GM12892 (cell line): ENCODE results near the gene GEMIN4.
"Not testable (repeated sequence)": the region's sequence is repeated elsewhere in the genome, so short reads cannot be mapped to it uniquely, and the experiment has no call there.

Experiments used
- DNase-seq: peaks from one replicate; pipeline ENCODE4 v3.0.0; 2011; ENCODE audit not compliant: insufficient read length
- FAIRE-seq: peaks from 2 replicates; lab custom pipeline; 2011; peaks lifted over from hg19 to GRCh38; lab: Jason Lieb, UNC
- POLR2A ChIP-seq: IDR thresholded peaks from 2 replicates; pipeline ENCODE4 v1.6.1; 2011; ENCODE audit warnings: low read depth, low read length, control low read depth
- POLR2AphosphoS5 ChIP-seq: IDR thresholded peaks from 2 replicates; pipeline ENCODE4 v1.6.1; 2011; ENCODE audit warnings: low read depth, low read length, control low read depth
- TAF1 ChIP-seq: IDR thresholded peaks from 2 replicates; pipeline ENCODE4 v1.6.1; 2011; ENCODE audit warnings: low read depth, mild to moderate bottlenecking, control low read depth, low read length, borderline replicate concordance

Gene GEMIN4

DNA sequence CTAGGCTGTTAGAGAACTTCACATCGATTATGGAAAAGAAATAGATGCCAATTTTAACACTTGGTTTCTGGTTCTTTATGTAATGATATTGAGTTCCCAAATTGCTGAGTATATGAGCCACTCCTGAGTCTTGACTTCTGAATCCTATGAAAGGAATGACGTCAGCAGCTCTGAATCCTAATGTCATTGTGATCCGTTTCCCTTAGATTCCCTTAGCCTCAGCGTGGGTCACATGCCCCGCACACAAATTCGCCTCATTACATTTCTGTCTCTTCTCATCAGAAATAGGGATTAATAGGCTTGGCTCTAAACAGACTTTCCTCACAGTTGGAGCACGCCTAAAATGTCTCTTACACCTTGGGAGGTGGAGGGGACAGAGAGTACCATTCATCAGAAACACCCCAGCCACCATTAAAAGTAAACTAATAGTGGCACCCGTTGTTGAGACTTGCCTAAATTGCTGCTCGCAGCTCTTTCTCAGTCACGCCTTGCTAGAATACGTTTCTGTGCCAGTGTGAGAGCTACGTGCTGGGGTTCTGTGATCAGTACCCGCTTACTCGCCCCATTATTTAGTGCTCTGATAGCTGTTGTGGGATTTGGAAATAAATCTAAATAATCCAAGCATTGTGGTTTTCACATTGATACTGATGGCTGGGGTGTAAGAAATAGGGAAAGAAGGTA, 37.2 kb upstream of the GEMIN4 start:
- no peak for FAIRE-seq
- TF ChIP-seq POLR2A = no peak
- TF ChIP-seq TAF1 = no peak
- TF ChIP-seq POLR2AphosphoS5 = no peak

DNA sequence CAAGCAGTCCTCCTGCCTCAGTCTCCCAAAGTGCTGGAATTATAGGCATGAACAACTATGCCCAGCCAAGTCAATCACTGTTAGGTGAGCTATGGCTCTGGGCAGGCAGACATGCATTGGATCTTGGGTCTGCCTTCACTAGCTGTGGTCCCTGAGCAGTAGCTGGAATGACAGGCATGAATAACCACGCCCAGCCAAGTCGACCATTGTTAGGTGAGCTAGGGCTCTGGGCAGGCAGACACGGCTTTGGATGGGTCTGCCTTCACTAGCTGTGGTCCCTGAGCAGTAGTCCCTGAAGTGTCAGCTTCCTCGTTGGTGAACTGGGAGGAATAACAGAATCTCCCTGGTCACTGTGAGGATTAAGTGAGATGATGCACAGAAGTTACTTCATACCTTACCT, 36.5 kb upstream of the GEMIN4 start:
- DNase-seq = no peak
- no peak for FAIRE-seq
- TF ChIP-seq TAF1 = no peak

More for the DNA sequence above, 37.2 kb upstream of the GEMIN4 start:
- no peak for DNase-seq

DNA sequence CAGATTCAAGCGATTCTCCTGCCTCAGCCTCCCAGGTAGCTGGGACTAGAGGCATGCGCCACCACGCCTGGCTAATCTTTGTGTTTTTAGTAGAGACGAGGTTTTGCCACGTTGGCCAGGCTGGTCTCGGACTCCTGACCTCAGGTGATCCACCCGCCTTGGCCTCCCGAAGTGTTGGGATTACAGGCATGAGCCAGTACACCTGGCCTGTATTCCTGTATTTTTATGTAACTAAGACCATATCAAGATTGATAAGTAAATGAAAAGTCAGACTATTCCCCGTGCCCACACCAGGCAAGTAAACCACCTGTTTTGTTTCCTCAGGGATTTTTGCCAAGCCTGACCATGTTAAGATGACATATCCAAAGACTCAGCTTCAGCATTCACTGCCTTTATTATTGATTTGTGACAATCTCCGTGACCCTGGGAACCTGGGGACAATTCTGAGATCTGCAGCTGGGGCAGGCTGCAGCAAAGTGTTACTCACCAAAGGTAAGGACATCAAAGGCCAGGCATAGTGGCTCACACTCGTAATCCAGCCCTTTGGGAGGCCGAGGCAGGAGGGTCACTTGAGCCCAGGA, 35.7 kb upstream of the GEMIN4 start:
- DNase-seq = no peak
- FAIRE-seq = no peak
- TF ChIP-seq POLR2A (no peak), POLR2AphosphoS5 (no peak), TAF1 (no peak)

GRCh38 chr17:785901-786300, 33.8 kb upstream of the GEMIN4 start:
- not testable (repeated sequence) for FAIRE-seq, DNase-seq

DNA sequence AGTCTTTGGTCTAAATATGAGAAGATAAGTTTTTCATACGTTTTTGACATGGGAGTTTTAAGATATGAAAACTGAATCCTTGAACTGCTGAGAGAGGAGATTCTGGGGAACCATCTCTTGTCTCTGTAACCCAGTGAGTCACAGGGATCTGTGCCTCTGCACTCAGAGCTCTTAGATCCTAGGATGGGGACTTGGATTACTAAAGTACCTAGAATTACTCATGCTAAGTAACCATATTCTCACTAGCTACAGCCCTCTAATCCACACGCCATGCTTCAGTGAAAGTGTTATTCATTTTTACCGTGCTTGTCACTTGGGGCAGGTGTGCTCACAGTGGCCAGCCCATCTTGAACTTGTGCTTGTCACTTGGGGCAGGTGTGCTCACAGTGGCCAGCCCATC, 32.1 kb upstream of the GEMIN4 start:
- TF ChIP-seq POLR2AphosphoS5 (no peak), TAF1 (no peak), POLR2A (no peak)
- DNase-seq (no peak), FAIRE-seq (no peak)

DNA sequence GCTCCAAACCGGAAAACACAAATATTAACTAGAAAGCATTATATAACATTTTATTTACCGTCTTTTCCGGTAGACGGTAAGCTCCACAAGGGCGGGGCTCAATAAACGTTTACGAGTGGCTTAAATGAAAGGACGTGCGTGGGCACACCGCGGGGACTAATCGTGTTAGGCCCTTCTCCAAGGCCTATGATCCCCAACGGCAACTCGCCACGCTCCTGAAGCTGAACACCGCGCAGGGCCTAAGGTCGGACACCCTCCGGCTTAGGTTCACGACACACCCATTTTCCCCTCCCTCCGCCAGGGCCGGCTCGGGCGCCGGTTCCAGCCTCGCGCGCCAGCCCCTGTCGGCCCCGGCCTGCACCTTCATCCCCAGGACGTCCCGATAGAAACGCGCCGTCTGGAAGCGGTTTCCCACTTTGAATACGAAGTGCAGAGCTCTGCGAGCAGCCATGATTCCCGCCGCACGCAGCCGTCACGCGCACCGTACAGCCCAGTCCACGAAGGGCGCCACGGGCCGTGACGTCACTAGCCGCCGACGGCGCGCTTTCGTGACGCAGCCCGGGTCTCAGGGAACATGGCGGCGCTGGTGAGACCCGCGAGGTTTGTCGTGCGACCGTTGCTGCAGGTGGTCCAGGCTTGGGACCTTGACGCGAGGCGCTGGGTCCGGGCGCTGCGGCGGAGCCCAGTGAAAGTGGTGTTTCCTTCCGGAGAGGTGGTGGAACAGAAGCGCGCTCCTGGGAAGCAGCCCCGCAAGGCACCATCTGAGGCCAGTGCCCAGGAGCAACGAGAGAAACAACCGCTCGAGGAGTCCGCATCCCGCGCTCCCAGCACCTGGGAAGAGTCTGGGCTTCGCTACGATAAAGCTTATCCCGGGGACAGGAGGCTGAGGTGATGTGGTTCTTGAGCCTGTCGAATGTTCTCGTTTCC, 30.0 kb upstream of the GEMIN4 start, which contains the start of the genes GLOD4 and MRM3:
TSS of gene GLOD4 (minus strand) at position 476 of the 927 bp plus-strand sequence. CDS start at position 451, 25 bp downstream.
TSS of gene MRM3 (plus strand) at position 549 of the 927 bp plus-strand sequence. CDS start at position 575, 26 bp downstream.
- peak; percentile 96 for DNase-seq
- peak; percentile 98 for FAIRE-seq
- TF ChIP-seq POLR2A (peak; percentile 94), TAF1 (peak; percentile 86), POLR2AphosphoS5 (peak; percentile 91)

DNA sequence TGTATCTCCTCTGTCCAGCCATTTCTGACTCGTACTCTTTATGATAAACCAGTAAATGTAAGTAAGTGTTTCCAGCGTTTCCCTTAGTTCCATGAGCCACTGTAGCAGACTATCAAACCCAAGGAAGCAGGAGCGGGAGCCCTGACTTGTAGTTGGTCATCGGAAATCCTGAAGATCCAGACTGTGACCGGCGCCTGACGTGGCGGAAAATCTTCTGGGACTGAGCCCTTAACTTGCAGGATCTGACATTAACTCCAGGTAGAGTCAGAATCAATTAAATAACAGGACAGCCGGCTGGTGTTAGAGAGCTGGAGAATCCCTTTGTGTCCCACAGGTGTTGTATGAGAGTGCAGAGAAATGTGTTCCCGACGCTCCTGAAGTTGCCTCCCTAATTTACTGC, 26.0 kb upstream of the GEMIN4 start:
- no peak for FAIRE-seq
- DNase-seq = no peak
- no peak for TF ChIP-seq TAF1
- no peak for TF ChIP-seq POLR2AphosphoS5
- no peak for TF ChIP-seq POLR2A

DNA sequence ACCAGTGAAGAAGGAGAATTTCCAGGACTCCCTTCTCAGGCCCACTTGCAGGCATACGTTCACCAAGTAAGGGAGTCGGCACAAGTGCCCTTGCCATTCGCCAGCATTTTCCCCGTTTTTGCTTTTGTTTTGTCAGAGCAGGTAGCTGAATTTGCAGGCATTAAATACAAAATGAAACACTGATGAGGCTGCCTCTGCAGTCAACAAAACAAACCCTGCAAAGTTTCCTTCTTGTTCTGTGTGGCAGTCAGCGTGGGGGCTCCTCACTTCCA, 22.2 kb upstream of the GEMIN4 start:
- FAIRE-seq (no peak), DNase-seq (no peak)
- TF ChIP-seq POLR2A = no peak
- no peak for TF ChIP-seq POLR2AphosphoS5
- TF ChIP-seq TAF1 = no peak

GRCh38 chr17:773467-774312, 21.6 kb upstream of the GEMIN4 start:
- DNase-seq = no peak
- no peak for TF ChIP-seq POLR2A
- no peak for TF ChIP-seq TAF1
- TF ChIP-seq POLR2AphosphoS5 = no peak
- peak; percentile 40 for FAIRE-seq

DNA sequence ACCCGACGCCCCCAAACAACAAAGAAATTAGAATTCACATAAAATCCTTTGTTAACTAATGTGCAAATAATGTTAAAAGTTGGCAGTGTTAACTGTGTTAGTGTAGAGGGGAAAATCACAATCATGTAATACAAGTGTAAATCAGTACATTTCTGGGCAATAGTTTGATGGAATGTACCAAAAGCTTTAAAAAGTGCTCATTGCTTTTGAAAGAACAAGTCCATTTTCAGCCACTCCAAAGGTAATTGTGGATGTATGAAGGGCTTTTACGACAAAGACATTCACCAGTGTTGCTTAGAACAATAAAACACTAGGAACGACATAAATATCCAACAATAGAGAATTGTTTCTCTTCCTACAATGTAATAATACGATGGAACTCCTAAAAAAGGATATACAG, 21.0 kb upstream of the GEMIN4 start:
- no peak for FAIRE-seq

DNA sequence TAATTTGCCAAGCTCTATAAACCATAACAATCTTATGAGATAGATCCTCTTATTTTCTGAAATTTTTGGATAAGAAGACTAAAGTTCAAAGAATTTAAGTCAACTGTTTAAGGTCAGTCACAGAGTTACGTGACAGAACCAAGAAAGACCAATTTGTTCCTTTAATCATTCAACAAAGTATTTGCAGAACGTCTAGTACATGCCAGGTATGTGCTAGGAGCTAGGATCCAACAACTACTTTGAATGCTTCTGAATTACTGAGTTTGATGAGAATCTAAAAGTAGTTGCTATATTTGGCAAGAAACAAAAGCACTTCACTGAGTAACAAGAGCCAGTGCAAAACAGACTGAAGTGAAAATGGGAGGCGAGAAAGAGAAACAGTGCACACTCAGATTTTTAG, 15.0 kb upstream of the GEMIN4 start:
- TF ChIP-seq TAF1 (no peak), POLR2A (no peak), POLR2AphosphoS5 (no peak)
- DNase-seq = no peak
- FAIRE-seq = no peak

More for the DNA sequence above, 21.0 kb upstream of the GEMIN4 start:
- no peak for DNase-seq
- no peak for TF ChIP-seq POLR2AphosphoS5
- no peak for TF ChIP-seq POLR2A
- TF ChIP-seq TAF1 = no peak
